Gastrocnemius medialis (tissue), 4 donors: ENCODE data around the gene KCNIP4. TPM values are rescaled to one million over a fixed set of nuclear protein-coding genes. Genes with fewer than 3 reads are reported as not detected.

Experiments
- ATAC-seq, 2 donors: fragments of 150-250 bp; one replicate each; pipeline ENCODE4 v1.9.1; 2016
- DNase-seq, 2 donors: peaks; one replicate each; pipeline ENCODE4 v3.0.0-alpha.2; 2019
- H3K27ac ChIP-seq, 4 donors: fragments of 200-600 bp; sonication (generic); 1 replicate in 1 of 4; 2 replicates in 3 of 4; pipeline ENCODE4 v1.5.1; 2016 to 2018; ENCODE audit warnings: mild to moderate bottlenecking in 2 of 4, moderate library complexity in 1 of 4
- H3K27me3 ChIP-seq, 3 donors: fragments of 200-600 bp; sonication (generic) in 2 of 3; 1 replicate in 1 of 3; 2 replicates in 2 of 3; pipeline versions ENCODE4 v1.5.1 to v1.6.0; 2016 to 2019; ENCODE audit warnings: mild to moderate bottlenecking in 1 of 3, moderate library complexity in 1 of 3
- H3K36me3 ChIP-seq, 2 donors: fragments of 200-600 bp; sonication (generic) in 1 of 2; one replicate each; pipeline ENCODE4 v1.5.1; 2017 to 2018
- H3K4me1 ChIP-seq, 2 donors: fragments of 200-600 bp; sonication (generic) in 1 of 2; one replicate each; pipeline ENCODE4 v1.5.1; 2016 to 2017; ENCODE audit warnings: mild to moderate bottlenecking in 2 of 2
- H3K4me3 ChIP-seq, 4 donors: fragments of 200-600 bp; sonication (generic) in 3 of 4; 1 replicate in 1 of 4; 2 replicates in 3 of 4; pipeline ENCODE4 v1.5.1; 2016 to 2019; ENCODE audit warnings: mild to moderate bottlenecking in 2 of 4
- H3K9me3 ChIP-seq, 3 donors: fragments of 200-600 bp; sonication (generic) in 2 of 3; 1 replicate in 1 of 3; 2 replicates in 2 of 3; pipeline ENCODE4 v1.5.1; 2016 to 2019
- CTCF ChIP-seq, 5 experiments: fragments of 450-650 bp in 3 of 5; fragments of 200-600 bp in 2 of 5; sonication (generic) in 2 of 5; IDR thresholded peaks in 4 of 5; conservative IDR thresholded peaks in 1 of 5; 1 replicate in 4 of 5; 2 replicates in 1 of 5; pipeline ENCODE4 v1.5.1; 2016 to 2019; ENCODE audit warnings: antibody characterized with exemption in 5 of 5, mild to moderate bottlenecking in 3 of 5, moderate library complexity in 3 of 5
- POLR2A ChIP-seq, 2 donors: fragments of 450-650 bp; IDR thresholded peaks; one replicate each; pipeline ENCODE4 v1.6.1; 2017; ENCODE audit warnings: antibody characterized with exemption in 2 of 2, mild to moderate bottlenecking in 2 of 2, moderate library complexity in 2 of 2
- in situ Hi-C, 4 donors: fragments of 200-750 bp; cut with MboI; loops; one replicate each; pipeline versions ENCODE4 v1.15.0 to v1.8.0; 2017; ENCODE audit warnings: low sequenced_read_pairs in 4 of 4
- intact Hi-C: fragments of 100-400 bp; cut with DNase I; formaldehyde crosslinking; loops from one replicate; pipeline ENCODE4 v1.15.1; 2023; ENCODE audit warnings: low total_unique reads
- total RNA-seq, 4 donors: library from RNA; depleted of rRNA; stranded (reverse); fragments of >200 nt; gene quantifications; one replicate each; pipeline versions ENCODE4 v1.1.0 to v1.2.3, GENCODE V29; 2016

Gene KCNIP4
- total RNA-seq, 4 donors from 2014 or later, result not detected

- H3K9me3 ChIP-seq, result no peaks in the 10 kb centered on the region
- H3K4me1 ChIP-seq, result no peaks in the 10 kb centered on the region
- H3K27ac ChIP-seq, result no peak overlapping the region
- in situ Hi-C loops (no loop called here), intact Hi-C loops (no loop called here)
- H3K36me3 ChIP-seq, result no peaks in the 10 kb centered on the region
- TF ChIP-seq POLR2A (IDR thresholded peaks at IDR 0.05), result no peak
- TF ChIP-seq CTCF (IDR thresholded peaks at IDR 0.05 in 4 of 5, conservative IDR thresholded peaks at IDR 0.05 in 1 of 5), result no peak
- no peak overlapping the region for H3K4me3 ChIP-seq
- ATAC-seq (no peak), DNase-seq (no peak)
- no peaks in the 10 kb centered on the region for H3K27me3 ChIP-seq
Measured at GRCh38 chr4:21815651-21816377, 132.8 kb downstream of the KCNIP4 start.

- H3K9me3 ChIP-seq, result no peaks in the 10 kb centered on the region
- H3K27ac ChIP-seq, result no peak overlapping the region
- no peaks in the 10 kb centered on the region for H3K27me3 ChIP-seq
- no peaks in the 10 kb centered on the region for H3K4me1 ChIP-seq
- DNase-seq (no peak), ATAC-seq (no peak)
- no peaks in the 10 kb centered on the region for H3K36me3 ChIP-seq
- TF ChIP-seq CTCF (IDR thresholded peaks at IDR 0.05 in 4 of 5, conservative IDR thresholded peaks at IDR 0.05 in 1 of 5) (no peak), POLR2A (IDR thresholded peaks at IDR 0.05) (no peak)
- intact Hi-C loops, result no loop called here
- in situ Hi-C loops, result no loop called here
- H3K4me3 ChIP-seq, result no peak overlapping the region
Measured at GRCh38 chr4:21811565-21811964, 137.0 kb downstream of the KCNIP4 start.

- Histone ChIP-seq H3K4me1 (no peaks in the 10 kb centered on the region), H3K27me3 (no peaks in the 10 kb centered on the region), H3K4me3 (no peak overlapping the region), H3K27ac (no peak overlapping the region), H3K36me3 (no peaks in the 10 kb centered on the region), H3K9me3 (no peaks in the 10 kb centered on the region)
- in situ Hi-C loops, result no loop called here
- intact Hi-C loops, result no loop called here
- ATAC-seq (no peak), DNase-seq (no peak)
- TF ChIP-seq CTCF (IDR thresholded peaks at IDR 0.05 in 4 of 5, conservative IDR thresholded peaks at IDR 0.05 in 1 of 5), result no peak
- no peak for TF ChIP-seq POLR2A (IDR thresholded peaks at IDR 0.05)
Measured at GRCh38 chr4:21806991-21807390, 141.6 kb downstream of the KCNIP4 start.

- Histone ChIP-seq H3K4me3 (no peak overlapping the region), H3K9me3 (no peaks in the 10 kb centered on the region), H3K27ac (no peak overlapping the region), H3K4me1 (no peaks in the 10 kb centered on the region), H3K27me3 (no peaks in the 10 kb centered on the region), H3K36me3 (no peaks in the 10 kb centered on the region)
- intact Hi-C loops (no loop called here), in situ Hi-C loops (no loop called here)
- ATAC-seq (no peak), DNase-seq (no peak)
- TF ChIP-seq CTCF (IDR thresholded peaks at IDR 0.05 in 4 of 5, conservative IDR thresholded peaks at IDR 0.05 in 1 of 5) (no peak), POLR2A (IDR thresholded peaks at IDR 0.05) (no peak)
Measured at GRCh38 chr4:21802406-21802805, 146.2 kb downstream of the KCNIP4 start.
